Thoracic aorta (tissue), 2 donors: ENCODE data around the gene LINGO1. TPM values are rescaled to one million over a fixed set of nuclear protein-coding genes. Genes with fewer than 3 reads are reported as not detected.

Experiments
- ATAC-seq: fragments of 150-250 bp; one replicate; pipeline ENCODE4 v1.8.0; 2017; ENCODE audit warnings: low read depth; ENCODE audit not compliant: insufficient number of reproducible peaks, low FRiP score
- DNase-seq: peaks from one replicate; pipeline ENCODE4 v3.0.0-alpha.2; 2020; ENCODE audit warnings: low spot score
- H3K27ac ChIP-seq, 2 donors: fragments of 200-600 bp; sonication (generic); 1 replicate in 1 of 2; 2 replicates in 1 of 2; pipeline ENCODE4 v1.5.1; 2016; ENCODE audit warnings: mild to moderate bottlenecking in 2 of 2, moderate library complexity in 2 of 2
- H3K27me3 ChIP-seq: fragments of 200-600 bp; sonication (generic); replicated peaks from 2 replicates; pipeline ENCODE4 v1.6.0; 2016; ENCODE audit warnings: mild to moderate bottlenecking; ENCODE audit not compliant: insufficient read depth
- H3K36me3 ChIP-seq: fragments of 200-600 bp; sonication (generic); one replicate; pipeline ENCODE4 v1.5.1; 2016
- H3K4me1 ChIP-seq, 2 donors: fragments of 200-600 bp; sonication (generic); 1 replicate in 1 of 2; 2 replicates in 1 of 2; pipeline versions ENCODE4 v1.5.1 to v1.6.0; 2016; ENCODE audit warnings: low read depth in 2 of 2, mild to moderate bottlenecking in 1 of 2; ENCODE audit not compliant: control insufficient read depth in 1 of 2
- H3K4me3 ChIP-seq: fragments of 200-600 bp; sonication (generic); 2 replicates; pipeline ENCODE4 v1.5.1; 2016; ENCODE audit warnings: mild to moderate bottlenecking
- H3K9me3 ChIP-seq: fragments of 200-600 bp; sonication (generic); 2 replicates; pipeline ENCODE4 v1.5.1; 2016
- CTCF ChIP-seq: fragments of 200-600 bp; sonication (generic); IDR thresholded peaks from one replicate; pipeline ENCODE4 v1.5.1; 2019; ENCODE audit warnings: antibody characterized with exemption
- total RNA-seq, 2 donors: library from RNA; depleted of rRNA; stranded (reverse); fragments of >200 nt; gene quantifications; one replicate each; pipeline versions ENCODE4 v1.1.0 to v1.2.3, GENCODE V29; 2016

The LINGO1 gene
- total RNA-seq, 2 donors from 2014 or later, result 0.63 to 4.6 TPM

- DNase-seq (no peak), ATAC-seq (no peak)
- no peak for TF ChIP-seq CTCF
- no peak overlapping the region for H3K4me3 ChIP-seq
- H3K36me3 ChIP-seq, result no peaks in the 10 kb centered on the region
- no peaks in the 10 kb centered on the region for H3K4me1 ChIP-seq
- no peaks in the 10 kb centered on the region for H3K9me3 ChIP-seq
- no peak overlapping the region for H3K27ac ChIP-seq
- H3K27me3 ChIP-seq, result no peaks in the 10 kb centered on the region
These were observed 18.9 kb downstream of the LINGO1 start for GRCh38 chr15:77613814-77614213.

- no peak for TF ChIP-seq CTCF
- Histone ChIP-seq H3K4me1 (no peaks in the 10 kb centered on the region), H3K9me3 (no peaks in the 10 kb centered on the region), H3K27me3 (no peaks in the 10 kb centered on the region), H3K27ac (no peak overlapping the region), H3K36me3 (no peaks in the 10 kb centered on the region), H3K4me3 (no peak overlapping the region)
- ATAC-seq (no peak), DNase-seq (no peak)
These were observed 19.6 kb downstream of the LINGO1 start for GRCh38 chr15:77612958-77613601.

- H3K4me1 ChIP-seq, result no peaks in the 10 kb centered on the region
- no peak for ATAC-seq
- DNase-seq, result no peak
- no peak for TF ChIP-seq CTCF
- H3K4me3 ChIP-seq, result no peak overlapping the region
- H3K9me3 ChIP-seq, result no peaks in the 10 kb centered on the region
- no peaks in the 10 kb centered on the region for H3K27me3 ChIP-seq
- H3K36me3 ChIP-seq, result no peaks in the 10 kb centered on the region
- no peak overlapping the region for H3K27ac ChIP-seq
These were observed 20.9 kb downstream of the LINGO1 start for GRCh38 chr15:77611767-77612166.

GRCh38 chr15:77610731-77611130 lies 22.0 kb downstream of the LINGO1 start:
- no peaks in the 10 kb centered on the region for H3K9me3 ChIP-seq
- ATAC-seq, result no peak
- no peaks in the 10 kb centered on the region for H3K4me1 ChIP-seq
- DNase-seq, result no peak
- H3K27me3 ChIP-seq, result no peaks in the 10 kb centered on the region
- no peak for TF ChIP-seq CTCF
- no peak overlapping the region for H3K27ac ChIP-seq
- H3K4me3 ChIP-seq, result no peak overlapping the region
- H3K36me3 ChIP-seq, result no peaks in the 10 kb centered on the region

- H3K36me3 ChIP-seq, result no peaks in the 10 kb centered on the region
- H3K4me3 ChIP-seq, result no peak overlapping the region
- no peak overlapping the region for H3K27ac ChIP-seq
- no peaks in the 10 kb centered on the region for H3K4me1 ChIP-seq
- ATAC-seq, result no peak
- no peaks in the 10 kb centered on the region for H3K9me3 ChIP-seq
- no peaks in the 10 kb centered on the region for H3K27me3 ChIP-seq
- DNase-seq, result no peak
- TF ChIP-seq CTCF, result no peak
These were observed 23.2 kb downstream of the LINGO1 start for GRCh38 chr15:77609558-77609957.
